Natural killer cell (primary cell): ENCODE results near the gene NSG2. TPM values are rescaled to one million over a fixed set of nuclear protein-coding genes. Genes with fewer than 3 reads are reported as not detected.

ENCODE experiments used
- ATAC-seq, 3 donors: fragments of 150-1000 bp in 2 of 3; fragments of 200-7000 bp in 1 of 3; cut with Tn5 transposase; 1 replicate in 1 of 3; 2 replicates in 2 of 3; pipeline ENCODE4 v1.10.0; 2021; ENCODE audit warnings: mild to moderate bottlenecking in 2 of 3, moderate library complexity in 2 of 3
- DNase-seq, 2 donors: peaks; one replicate each; pipeline versions ENCODE4 v3.0.0 to v3.0.0-alpha.2; 2013 to 2021; ENCODE audit warnings: mixed read lengths in 1 of 2
- H3K27ac ChIP-seq: one replicate; pipeline ENCODE4 v1.5.1; 2013; ENCODE audit warnings: mild to moderate bottlenecking, low read length
- H3K27me3 ChIP-seq: one replicate; pipeline ENCODE4 v1.6.1; 2013; ENCODE audit warnings: low read length; ENCODE audit not compliant: control insufficient read depth, insufficient read depth
- H3K36me3 ChIP-seq: one replicate; pipeline ENCODE4 v1.6.1; 2013; ENCODE audit warnings: low read length; ENCODE audit not compliant: control insufficient read depth, insufficient read depth
- H3K4me1 ChIP-seq: one replicate; pipeline ENCODE4 v1.6.1; 2013; ENCODE audit warnings: low read length; ENCODE audit not compliant: control insufficient read depth, insufficient read depth
- H3K4me3 ChIP-seq: one replicate; pipeline ENCODE4 v1.5.1; 2013; ENCODE audit warnings: low read length
- H3K9me3 ChIP-seq: one replicate; pipeline ENCODE4 v1.6.1; 2013; ENCODE audit warnings: low read length; ENCODE audit not compliant: control insufficient read depth, insufficient read depth
- H3K27ac Mint-ChIP-seq, 2 donors: one replicate each; pipeline ENCODE4 v1.8.0; 2022; ENCODE audit warnings: mild to moderate bottlenecking in 2 of 2, mixed read lengths in 2 of 2, moderate library complexity in 1 of 2
- H3K27me3 Mint-ChIP-seq, 2 donors: one replicate each; pipeline ENCODE4 v1.8.0; 2022; ENCODE audit warnings: low read depth in 2 of 2, mixed read lengths in 2 of 2
- H3K36me3 Mint-ChIP-seq: one replicate; pipeline ENCODE4 v1.8.0; 2022; ENCODE audit warnings: mixed read lengths
- H3K4me1 Mint-ChIP-seq, 2 donors: one replicate each; pipeline ENCODE4 v1.8.0; 2022; ENCODE audit warnings: mixed read lengths in 2 of 2
- H3K4me3 Mint-ChIP-seq: one replicate; pipeline ENCODE4 v1.8.0; 2022; ENCODE audit warnings: mild to moderate bottlenecking, moderate library complexity, mixed read lengths
- H3K9me3 Mint-ChIP-seq, 2 donors: one replicate each; pipeline ENCODE4 v1.8.0; 2022; ENCODE audit warnings: mixed read lengths in 2 of 2
- WGBS: methylation state at CpG from one replicate; pipeline ENCODE4 v1.1.7; 2013; ENCODE audit warnings: missing lambda C conversion rate; ENCODE audit not compliant: insufficient coverage; 5-methylcytosine and 5-hydroxymethylcytosine counted together
- intact Hi-C: fragments of 100-400 bp; cut with micrococcal nuclease; formaldehyde crosslinking; loops from one replicate; pipeline ENCODE4 v1.14.2; 2022
- total RNA-seq, 4 donors: library from RNA; stranded (reverse); fragments of 120-200 nt in 1 of 4; gene quantifications; one replicate each; pipeline versions ENCODE4 v1.2.3 to v1.2.4, GENCODE V29; 2013 to 2022
- TF ChIP-seq, protein P1 (sequence below): fragments of 200-600 bp; IDR thresholded peaks from one replicate; pipeline ENCODE4 v1.8.0; 2022; ENCODE audit warnings: antibody characterized with exemption

NSG2 gene
- total RNA-seq, 3 donors from 2014 or later (not counting 1 experiment from before 2014, with no cell fraction given): not detected

DNA sequence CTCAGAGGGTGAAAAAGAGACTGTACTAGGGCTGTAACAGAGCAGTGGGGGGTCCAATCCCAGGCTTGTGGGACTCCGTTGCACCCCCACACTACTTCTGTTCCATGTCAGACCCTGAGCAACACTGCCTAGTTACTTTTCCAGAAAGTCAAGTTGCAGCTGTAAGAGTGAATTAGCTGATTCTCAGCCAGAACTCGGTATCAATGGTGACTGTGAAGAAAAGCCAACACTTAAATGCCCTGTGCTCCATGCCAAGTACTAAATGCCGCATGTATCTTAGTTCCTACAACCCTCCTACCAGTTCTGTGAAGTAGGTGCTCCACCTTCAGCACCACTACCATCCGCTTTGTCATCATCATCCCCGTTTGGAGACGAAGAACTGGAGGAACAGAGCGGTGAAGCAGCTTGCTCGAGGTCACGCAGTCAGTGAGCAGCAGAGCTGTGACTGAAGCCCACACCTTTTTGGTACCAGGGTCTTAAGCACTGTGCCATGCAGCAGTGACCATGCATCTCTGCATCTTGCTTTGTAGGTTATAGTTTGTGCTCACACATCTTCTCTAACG, 64.3 kb downstream of the NSG2 start:
- H3K4me1 Mint-ChIP-seq: no peaks in the 10 kb centered on the region
- no peaks in the 10 kb centered on the region for H3K9me3 Mint-ChIP-seq
- no peak for ATAC-seq
- Histone ChIP-seq H3K4me1 (no peaks in the 10 kb centered on the region), H3K4me3 (no peak overlapping the region), H3K36me3 (no peaks in the 10 kb centered on the region), H3K27me3 (no peaks in the 10 kb centered on the region), H3K9me3 (no peaks in the 10 kb centered on the region), H3K27ac (no peak overlapping the region)
- no peaks in the 10 kb centered on the region for H3K36me3 Mint-ChIP-seq
- TF ChIP-seq, protein P1, sequence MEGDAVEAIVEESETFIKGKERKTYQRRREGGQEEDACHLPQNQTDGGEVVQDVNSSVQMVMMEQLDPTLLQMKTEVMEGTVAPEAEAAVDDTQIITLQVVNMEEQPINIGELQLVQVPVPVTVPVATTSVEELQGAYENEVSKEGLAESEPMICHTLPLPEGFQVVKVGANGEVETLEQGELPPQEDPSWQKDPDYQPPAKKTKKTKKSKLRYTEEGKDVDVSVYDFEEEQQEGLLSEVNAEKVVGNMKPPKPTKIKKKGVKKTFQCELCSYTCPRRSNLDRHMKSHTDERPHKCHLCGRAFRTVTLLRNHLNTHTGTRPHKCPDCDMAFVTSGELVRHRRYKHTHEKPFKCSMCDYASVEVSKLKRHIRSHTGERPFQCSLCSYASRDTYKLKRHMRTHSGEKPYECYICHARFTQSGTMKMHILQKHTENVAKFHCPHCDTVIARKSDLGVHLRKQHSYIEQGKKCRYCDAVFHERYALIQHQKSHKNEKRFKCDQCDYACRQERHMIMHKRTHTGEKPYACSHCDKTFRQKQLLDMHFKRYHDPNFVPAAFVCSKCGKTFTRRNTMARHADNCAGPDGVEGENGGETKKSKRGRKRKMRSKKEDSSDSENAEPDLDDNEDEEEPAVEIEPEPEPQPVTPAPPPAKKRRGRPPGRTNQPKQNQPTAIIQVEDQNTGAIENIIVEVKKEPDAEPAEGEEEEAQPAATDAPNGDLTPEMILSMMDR: no peak
- H3K27me3 Mint-ChIP-seq: peaks cover 0 to 3% of the 10 kb centered on the region in 2 donors
- intact Hi-C loops: no loop called here
- no peak for DNase-seq
- no peak overlapping the region for H3K4me3 Mint-ChIP-seq
- WGBS: 85% methylated on average over 10 of the region's 10 CpGs
- no peak overlapping the region for H3K27ac Mint-ChIP-seq

GRCh38 chr5:174110310-174110709, 64.8 kb downstream of the NSG2 start:
- no peaks in the 10 kb centered on the region for H3K27me3 ChIP-seq
- H3K27ac ChIP-seq: no peak overlapping the region
- Mint-ChIP-seq H3K9me3 (no peaks in the 10 kb centered on the region), H3K4me1 (no peaks in the 10 kb centered on the region), H3K27me3 (peaks cover 0 to under 1% of the 10 kb centered on the region in 2 donors), H3K4me3 (no peak overlapping the region), H3K36me3 (no peaks in the 10 kb centered on the region), H3K27ac (no peak overlapping the region)
- H3K9me3 ChIP-seq: no peaks in the 10 kb centered on the region
- H3K4me1 ChIP-seq: no peaks in the 10 kb centered on the region
- intact Hi-C loops: no loop called here
- no peaks in the 10 kb centered on the region for H3K36me3 ChIP-seq
- H3K4me3 ChIP-seq: no peak overlapping the region
- 97% methylated on average over 3 of the region's 7 CpGs for WGBS
- DNase-seq (no peak), ATAC-seq (no peak)
- TF ChIP-seq, protein P1: no peak

- H3K9me3 Mint-ChIP-seq: no peaks in the 10 kb centered on the region
- intact Hi-C loops: no loop called here
- H3K36me3 Mint-ChIP-seq: no peaks in the 10 kb centered on the region
- no peak overlapping the region for H3K27ac ChIP-seq
- H3K27me3 ChIP-seq: no peaks in the 10 kb centered on the region
- no peaks in the 10 kb centered on the region for H3K4me1 Mint-ChIP-seq
- no peaks in the 10 kb centered on the region for H3K4me1 ChIP-seq
- no peaks in the 10 kb centered on the region for H3K36me3 ChIP-seq
- H3K4me3 ChIP-seq: no peak overlapping the region
- ATAC-seq (no peak), DNase-seq (no peak)
- no peak overlapping the region for H3K4me3 Mint-ChIP-seq
- no peaks in the 10 kb centered on the region for H3K9me3 ChIP-seq
- WGBS: 90% methylated on average over 12 of the region's 13 CpGs
- H3K27ac Mint-ChIP-seq: no peak overlapping the region
- no peaks in the 10 kb centered on the region for H3K27me3 Mint-ChIP-seq
- TF ChIP-seq, protein P1: no peak
These were observed 65.9 kb downstream of the NSG2 start for GRCh38 chr5:174111287-174111973.

- H3K9me3 Mint-ChIP-seq: no peaks in the 10 kb centered on the region
- H3K4me3 Mint-ChIP-seq: no peak overlapping the region
- H3K9me3 ChIP-seq: no peaks in the 10 kb centered on the region
- TF ChIP-seq, protein P1: no peak
- H3K27ac ChIP-seq: no peak overlapping the region
- no peak overlapping the region for H3K4me3 ChIP-seq
- intact Hi-C loops: no loop called here
- no peaks in the 10 kb centered on the region for H3K4me1 ChIP-seq
- H3K4me1 Mint-ChIP-seq: no peaks in the 10 kb centered on the region
- no peak overlapping the region for H3K27ac Mint-ChIP-seq
- no peaks in the 10 kb centered on the region for H3K27me3 ChIP-seq
- DNase-seq (no peak), ATAC-seq (no peak)
- no peaks in the 10 kb centered on the region for H3K27me3 Mint-ChIP-seq
- H3K36me3 ChIP-seq: no peaks in the 10 kb centered on the region
- H3K36me3 Mint-ChIP-seq: no peaks in the 10 kb centered on the region
- WGBS: 89% methylated on average over 7 of the region's 7 CpGs
These were observed 69.7 kb downstream of the NSG2 start for GRCh38 chr5:174115226-174115625.
